Fibroblast of villous mesenchyme (primary cell): ENCODE results near the gene STAT4. TPM values are rescaled to one million over a fixed set of nuclear protein-coding genes. Genes with fewer than 3 reads are reported as not detected.
A peak's percentile ranks its signal among the peaks of the same experiment; 100 is the strongest.

Experiments
- DNase-seq: peaks from one replicate; pipeline ENCODE4 v3.0.0-alpha.2; 2010; ENCODE audit warnings: low read depth
- H3K4me3 ChIP-seq: 2 replicates; pipeline ENCODE4 v1.5.1; 2011; ENCODE audit warnings: low read depth, mild to moderate bottlenecking, low read length
- total RNA-seq: library from RNA; depleted of rRNA; stranded (reverse); fragments of >200 nt; gene quantifications from 2 replicates; pipeline ENCODE4 v1.2.3, GENCODE V29; 2012
- TF ChIP-seq, protein P1 (sequence below): IDR thresholded peaks from 2 replicates; pipeline ENCODE4 v1.5.1; 2012; ENCODE audit warnings: low read depth, mild to moderate bottlenecking, low read length; ENCODE audit not compliant: insufficient read depth

Gene STAT4
- total RNA-seq, 1 donor, result 2.6 TPM

DNA sequence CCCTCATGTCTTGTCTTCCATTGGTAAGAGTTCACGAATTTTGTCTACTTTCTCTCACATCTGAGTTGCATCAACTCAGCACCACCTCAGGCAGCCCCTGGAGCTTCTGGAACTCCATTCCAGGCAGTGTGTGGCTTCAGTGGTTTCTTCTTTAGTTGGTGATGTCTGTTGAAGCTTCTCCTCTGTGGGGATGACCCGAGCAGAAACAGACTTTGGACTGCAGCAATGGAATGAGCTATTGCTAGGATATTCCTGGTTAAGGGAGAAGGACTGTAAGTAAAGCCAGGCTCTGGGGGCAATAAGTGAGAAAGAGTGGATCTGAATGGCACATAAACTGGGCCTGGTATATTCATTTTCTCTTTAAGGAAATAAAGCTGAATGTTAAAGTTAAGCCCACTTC is 32.3 kb upstream of the STAT4 start:
- TF ChIP-seq, protein P1, sequence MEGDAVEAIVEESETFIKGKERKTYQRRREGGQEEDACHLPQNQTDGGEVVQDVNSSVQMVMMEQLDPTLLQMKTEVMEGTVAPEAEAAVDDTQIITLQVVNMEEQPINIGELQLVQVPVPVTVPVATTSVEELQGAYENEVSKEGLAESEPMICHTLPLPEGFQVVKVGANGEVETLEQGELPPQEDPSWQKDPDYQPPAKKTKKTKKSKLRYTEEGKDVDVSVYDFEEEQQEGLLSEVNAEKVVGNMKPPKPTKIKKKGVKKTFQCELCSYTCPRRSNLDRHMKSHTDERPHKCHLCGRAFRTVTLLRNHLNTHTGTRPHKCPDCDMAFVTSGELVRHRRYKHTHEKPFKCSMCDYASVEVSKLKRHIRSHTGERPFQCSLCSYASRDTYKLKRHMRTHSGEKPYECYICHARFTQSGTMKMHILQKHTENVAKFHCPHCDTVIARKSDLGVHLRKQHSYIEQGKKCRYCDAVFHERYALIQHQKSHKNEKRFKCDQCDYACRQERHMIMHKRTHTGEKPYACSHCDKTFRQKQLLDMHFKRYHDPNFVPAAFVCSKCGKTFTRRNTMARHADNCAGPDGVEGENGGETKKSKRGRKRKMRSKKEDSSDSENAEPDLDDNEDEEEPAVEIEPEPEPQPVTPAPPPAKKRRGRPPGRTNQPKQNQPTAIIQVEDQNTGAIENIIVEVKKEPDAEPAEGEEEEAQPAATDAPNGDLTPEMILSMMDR, result no peak
- H3K4me3 ChIP-seq, result no peak overlapping the region
- no peak for DNase-seq

DNA sequence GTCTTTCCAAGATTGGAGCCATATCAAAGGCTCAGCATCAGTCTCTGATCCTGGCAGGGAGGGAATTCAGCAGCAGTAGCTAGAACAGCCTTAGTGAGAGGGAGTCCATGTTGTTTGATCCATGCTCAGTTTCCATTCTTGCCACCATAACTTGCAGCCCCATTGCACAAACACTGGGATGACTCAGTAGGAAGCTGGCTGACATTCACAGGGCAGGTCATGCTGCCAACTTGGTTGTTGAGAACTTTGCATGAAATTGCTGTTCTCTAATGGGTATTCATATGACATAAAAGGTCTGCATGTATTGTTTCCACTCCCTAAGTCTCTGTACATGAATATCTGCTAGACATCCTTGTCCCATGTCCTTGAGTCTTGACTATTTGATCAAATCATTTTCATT is 29.9 kb upstream of the STAT4 start:
- peak; percentile 16 for DNase-seq
- TF ChIP-seq, protein P1, result no peak
- H3K4me3 ChIP-seq, result no peak overlapping the region

DNA sequence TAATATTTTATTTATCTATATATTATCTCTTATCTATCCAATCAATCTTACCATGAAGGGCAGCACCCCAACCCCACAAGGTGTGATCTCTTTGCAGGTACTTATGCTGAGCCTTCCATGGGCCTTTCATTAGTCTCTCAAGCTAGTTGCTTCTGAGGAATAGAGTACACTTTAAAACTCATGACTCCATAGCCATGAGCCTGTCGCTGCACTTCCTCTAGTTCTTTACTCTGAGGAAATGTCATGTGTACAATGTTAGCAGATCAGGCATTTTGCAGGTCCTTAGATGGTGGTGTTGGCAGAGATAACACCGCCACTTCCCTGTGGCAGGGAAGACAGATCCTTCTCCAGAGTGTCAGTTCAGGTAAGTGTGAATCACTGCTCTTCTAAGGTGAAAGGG is 29.5 kb upstream of the STAT4 start:
- no peak for DNase-seq
- TF ChIP-seq, protein P1, result no peak
- no peak overlapping the region for H3K4me3 ChIP-seq

DNA sequence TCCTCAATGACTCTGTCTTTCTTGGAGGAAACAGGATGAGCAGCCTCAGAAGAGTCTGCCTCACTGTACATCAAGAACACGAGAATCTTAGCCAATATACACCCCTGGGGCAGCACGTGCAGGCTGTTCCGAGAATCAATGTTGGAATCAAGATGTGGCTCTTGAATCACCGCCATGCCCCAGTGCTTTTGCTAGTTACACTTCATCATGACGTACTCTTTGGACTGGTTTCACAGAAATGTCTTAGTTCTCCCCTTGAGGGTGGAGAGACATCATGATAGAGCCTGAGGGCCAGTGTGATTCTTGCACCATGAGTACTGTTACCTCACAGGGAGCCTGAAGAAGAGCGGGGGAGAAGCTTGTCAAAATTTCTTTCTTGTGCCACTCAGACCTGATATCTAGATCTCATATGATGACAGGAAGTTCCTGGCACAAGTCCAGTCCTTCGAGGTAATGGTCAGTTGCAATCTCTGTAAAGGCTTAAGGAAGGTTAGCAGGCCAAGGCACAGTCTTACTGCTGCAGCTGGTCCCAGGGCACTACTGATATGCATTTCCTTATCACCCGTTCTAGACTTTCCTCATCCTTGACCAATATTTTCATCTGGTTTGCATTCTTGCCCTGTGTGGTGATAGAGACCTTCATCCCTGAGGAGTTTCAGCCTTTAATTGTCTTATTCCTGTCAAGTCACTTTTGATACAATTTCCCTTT is 28.2 kb upstream of the STAT4 start:
- no peak for DNase-seq

DNA sequence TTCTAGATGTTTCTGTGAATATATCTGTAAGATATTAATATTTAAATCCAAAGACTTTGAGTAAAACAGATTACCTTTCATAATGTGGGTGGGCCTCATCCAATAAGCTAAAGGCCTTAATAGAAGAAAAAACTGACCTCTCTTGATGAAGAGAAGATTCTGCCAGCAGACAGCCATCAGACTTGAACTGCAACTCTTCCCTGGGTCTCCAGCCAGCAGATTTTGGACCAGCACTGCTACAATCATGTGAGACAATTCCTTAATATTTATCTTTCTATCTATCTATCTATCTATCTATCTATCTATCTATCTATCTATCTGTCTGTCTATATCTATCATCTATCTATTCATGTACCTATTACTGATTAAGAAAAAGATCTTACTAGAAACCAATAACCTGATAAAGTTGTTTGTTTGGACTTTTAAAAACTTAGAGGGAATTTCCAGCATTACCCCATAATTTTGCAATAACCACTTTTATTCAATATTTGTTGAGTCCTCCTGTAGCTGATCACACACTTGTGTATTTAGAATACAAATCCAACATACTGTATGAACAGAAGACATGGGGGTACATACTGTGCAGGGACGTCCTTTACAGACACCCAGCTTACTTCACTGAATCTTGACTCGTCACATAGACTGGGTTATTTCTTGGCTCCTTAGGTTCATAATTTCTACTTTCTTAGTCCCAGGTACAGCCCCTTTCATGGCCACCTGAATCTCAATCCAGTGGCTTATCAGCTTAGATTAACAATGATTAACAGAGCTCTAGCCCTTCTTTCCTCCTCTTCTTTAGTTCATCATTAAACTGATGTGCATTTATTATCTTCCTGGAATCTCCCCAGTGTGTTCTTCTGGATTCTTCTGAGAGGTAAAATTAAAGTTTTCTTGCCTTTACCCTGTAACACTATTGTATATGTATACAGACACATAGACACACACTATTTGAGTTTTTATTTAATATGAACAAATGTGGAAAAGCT is 27.2 kb upstream of the STAT4 start:
- H3K4me3 ChIP-seq, result no peak overlapping the region
- DNase-seq, result no peak
- TF ChIP-seq, protein P1, result no peak

More for the DNA sequence above, 28.2 kb upstream of the STAT4 start:
- TF ChIP-seq, protein P1, result no peak
- H3K4me3 ChIP-seq, result no peak overlapping the region

DNA sequence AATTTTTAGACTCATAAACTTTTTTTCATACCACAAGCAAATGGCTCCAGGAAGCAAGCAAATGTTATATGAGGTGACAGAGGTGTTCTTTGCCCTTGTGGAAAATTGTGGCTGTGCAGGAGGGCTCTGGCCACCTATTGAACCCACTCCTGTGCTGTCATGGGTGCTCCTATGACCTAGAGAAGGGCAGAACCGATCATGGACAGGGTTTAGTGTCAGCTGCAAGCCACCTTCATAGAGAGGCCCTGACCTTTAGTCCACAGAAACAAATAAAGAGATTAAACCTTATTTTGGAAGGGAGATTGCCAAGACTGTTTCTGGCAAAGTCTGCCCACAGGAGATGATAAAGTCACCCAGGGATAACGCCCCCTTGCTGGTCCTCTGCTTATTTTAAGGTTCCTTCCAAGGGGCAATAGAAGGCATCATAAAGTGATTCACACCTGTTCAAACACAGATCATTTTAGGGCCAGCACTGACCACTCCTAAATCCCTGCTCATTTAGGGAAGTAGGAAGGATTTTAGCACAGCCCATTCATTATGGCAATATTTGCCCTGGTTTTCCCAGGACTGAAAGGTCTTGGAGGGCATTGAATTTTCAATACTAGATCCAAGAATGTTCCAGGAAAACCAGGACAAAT is 26.1 kb upstream of the STAT4 start:
- TF ChIP-seq, protein P1, result no peak
- no peak overlapping the region for H3K4me3 ChIP-seq
- DNase-seq, result no peak
